Endothelial cell of umbilical vein (primary cell): ENCODE measurements around the gene BAD. TPM values are rescaled to one million over a fixed set of nuclear protein-coding genes. Genes with fewer than 3 reads are reported as not detected.
A peak's percentile ranks its signal among the peaks of the same experiment; 100 is the strongest.
"Not testable (repeated sequence)": the region's sequence is repeated elsewhere in the genome, so short reads cannot be mapped to it uniquely, and the experiment has no call there.

ENCODE experiments used
- BruUV-seq: library from RNA; stranded (reverse); fragments of 400-500 nt; replicated peaks from 2 replicates; lab custom pipeline; 2021; lab: Mats Ljungman, UMichigan
- CTCF ChIA-PET: fragments of 300-600, 350-600 bp; sonication (Branson Sonifier 250); formaldehyde crosslinking; loops from one replicate; lab custom pipeline; 2021; ENCODE audit warnings: antibody characterized with exemption, inconsistent platforms; lab: Charles Lee
- POLR2A ChIA-PET: fragments of 300-600, 350-600 bp; sonication (Branson Sonifier 250); formaldehyde crosslinking; loops from one replicate; lab custom pipeline; 2021; ENCODE audit warnings: antibody characterized with exemption, inconsistent platforms; lab: Charles Lee
- DNase-seq: peaks from one replicate; pipeline ENCODE4 v3.0.0-alpha.2; 2011; ENCODE audit warnings: low read depth, low spot score
- FAIRE-seq: peaks from 2 replicates; lab custom pipeline; 2011; peaks lifted over from hg19 to GRCh38; lab: Jason Lieb, UNC
- H2AFZ ChIP-seq: 2 replicates; pipeline ENCODE4 v1.6.0; 2012; ENCODE audit warnings: low read depth, low read length, control low read depth, inconsistent platforms
- H3K27ac ChIP-seq: 2 replicates; pipeline ENCODE4 v1.5.1; 2011; ENCODE audit warnings: low read depth, mild to moderate bottlenecking, control low read depth, low read length, moderate library complexity; ENCODE audit not compliant: insufficient read depth
- H3K27me3 ChIP-seq, 2 experiments: 2 replicates each; pipeline versions ENCODE4 v1.6.0 to v1.6.1; 2011; ENCODE audit warnings: low read length in 2 of 2, mixed read lengths in 1 of 2; ENCODE audit not compliant: control insufficient read depth in 2 of 2, insufficient read depth in 2 of 2
- H3K36me3 ChIP-seq, 2 experiments: 2 replicates in 1 of 2; 3 replicates in 1 of 2; pipeline ENCODE4 v1.5.1; 2011; ENCODE audit warnings: low read length in 2 of 2, mild to moderate bottlenecking in 1 of 2, moderate library complexity in 1 of 2; ENCODE audit not compliant: control insufficient read depth in 2 of 2, insufficient read depth in 2 of 2; ENCODE audit errors: extremely low read depth in 1 of 2
- H3K4me1 ChIP-seq: 3 replicates; pipeline ENCODE4 v1.5.1; 2011; ENCODE audit warnings: mild to moderate bottlenecking, low read length; ENCODE audit not compliant: control insufficient read depth, insufficient read depth; ENCODE audit errors: extremely low read depth
- H3K4me2 ChIP-seq: 2 replicates; pipeline ENCODE4 v1.6.1; 2011; ENCODE audit warnings: low read length, control low read depth, mixed read lengths; ENCODE audit not compliant: insufficient read depth
- H3K4me3 ChIP-seq, 3 experiments: fragments of 200-600 bp in 1 of 3; sonication (generic), shearing (Covaris generic) in 1 of 3; replicated peaks in 1 of 3; 2 replicates each; pipeline ENCODE4 v1.5.1; 2011 to 2016; ENCODE audit warnings: control low read depth in 3 of 3, low read length in 3 of 3, mild to moderate bottlenecking in 2 of 3, inconsistent platforms in 1 of 3, low read depth in 1 of 3, moderate library complexity in 1 of 3; ENCODE audit not compliant: insufficient read depth in 1 of 3
- H3K79me2 ChIP-seq: 2 replicates; pipeline ENCODE4 v1.6.0; 2012; ENCODE audit warnings: low read length, inconsistent platforms; ENCODE audit not compliant: control insufficient read depth, insufficient read depth
- H3K9ac ChIP-seq: replicated peaks from 2 replicates; pipeline ENCODE3; 2011; ENCODE audit warnings: low read length, control low read depth; ENCODE audit not compliant: insufficient read depth; ENCODE audit errors: extremely low read depth
- H3K9me1 ChIP-seq: replicated peaks from 3 replicates; pipeline ENCODE4 v1.6.0; 2011; ENCODE audit warnings: mild to moderate bottlenecking, low read length; ENCODE audit not compliant: control insufficient read depth, insufficient read depth; ENCODE audit errors: extremely low read depth
- H3K9me3 ChIP-seq: replicated peaks from 2 replicates; pipeline ENCODE4 v1.5.1; 2012; ENCODE audit warnings: low read length, inconsistent platforms; ENCODE audit not compliant: control insufficient read depth, insufficient read depth
- H4K20me1 ChIP-seq: replicated peaks from 2 replicates; pipeline ENCODE3; 2011; ENCODE audit warnings: mild to moderate bottlenecking, low read length; ENCODE audit not compliant: control insufficient read depth, insufficient read depth; ENCODE audit errors: extremely low read depth
- MYC ChIP-seq: IDR thresholded peaks from one replicate; pipeline ENCODE4 v1.6.1; 2011; ENCODE audit warnings: mild to moderate bottlenecking, low read depth, low read length
- dilution Hi-C: fragments of 300-500 bp; cut with MboI; formaldehyde crosslinking; loops from one replicate; pipeline ENCODE4 v1.15.0; 2019; ENCODE audit warnings: low sequenced_read_pairs; ENCODE audit not compliant: extremely low pct_ligation_motif_present
- intact Hi-C: fragments of 100-400 bp; cut with micrococcal nuclease; formaldehyde crosslinking; loops from one replicate; pipeline ENCODE4 v1.10.0; 2022
- polyA plus RNA-seq, 4 experiments: library from polyadenylated mRNA; depleted of rRNA in 3 of 4; stranded (reverse) in 3 of 4; unstranded in 1 of 4; fragments of >200 nt; gene quantifications; 2 replicates each; pipeline versions ENCODE4 v1.2.1 to v1.2.3, GENCODE V29; 2011 to 2012; ENCODE audit warnings: missing spikeins in 1 of 4
- total RNA-seq: library from RNA; stranded (reverse); gene quantifications from 2 replicates; pipeline ENCODE4 v1.2.3, GENCODE V29; 2021
- TF ChIP-seq, protein P1 (sequence below), 2 donors: IDR thresholded peaks; 1 replicate in 1 of 2; 2 replicates in 1 of 2; pipeline ENCODE4 v1.5.1; 2011; ENCODE audit warnings: low read length in 2 of 2, mild to moderate bottlenecking in 2 of 2, moderate library complexity in 2 of 2, control low read depth in 1 of 2, inconsistent platforms in 1 of 2, low read depth in 1 of 2; ENCODE audit not compliant: insufficient read depth in 1 of 2; ENCODE audit errors: extremely low read depth in 1 of 2
- TF ChIP-seq, protein P2 (sequence below): IDR thresholded peaks from 2 replicates; pipeline ENCODE4 v1.6.1; 2011; ENCODE audit not compliant: insufficient read depth, insufficient read length

The BAD gene
- total and polyA plus RNA-seq, 2 donors (not counting 3 experiments of a cell fraction or from before 2014, with no cell fraction given) = 65.3 to 88.0 TPM

- TF ChIP-seq MYC = no peak
- TF ChIP-seq, protein P1, sequence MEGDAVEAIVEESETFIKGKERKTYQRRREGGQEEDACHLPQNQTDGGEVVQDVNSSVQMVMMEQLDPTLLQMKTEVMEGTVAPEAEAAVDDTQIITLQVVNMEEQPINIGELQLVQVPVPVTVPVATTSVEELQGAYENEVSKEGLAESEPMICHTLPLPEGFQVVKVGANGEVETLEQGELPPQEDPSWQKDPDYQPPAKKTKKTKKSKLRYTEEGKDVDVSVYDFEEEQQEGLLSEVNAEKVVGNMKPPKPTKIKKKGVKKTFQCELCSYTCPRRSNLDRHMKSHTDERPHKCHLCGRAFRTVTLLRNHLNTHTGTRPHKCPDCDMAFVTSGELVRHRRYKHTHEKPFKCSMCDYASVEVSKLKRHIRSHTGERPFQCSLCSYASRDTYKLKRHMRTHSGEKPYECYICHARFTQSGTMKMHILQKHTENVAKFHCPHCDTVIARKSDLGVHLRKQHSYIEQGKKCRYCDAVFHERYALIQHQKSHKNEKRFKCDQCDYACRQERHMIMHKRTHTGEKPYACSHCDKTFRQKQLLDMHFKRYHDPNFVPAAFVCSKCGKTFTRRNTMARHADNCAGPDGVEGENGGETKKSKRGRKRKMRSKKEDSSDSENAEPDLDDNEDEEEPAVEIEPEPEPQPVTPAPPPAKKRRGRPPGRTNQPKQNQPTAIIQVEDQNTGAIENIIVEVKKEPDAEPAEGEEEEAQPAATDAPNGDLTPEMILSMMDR (IDR thresholded peaks at IDR 0.05; ENCODE audit: extremely low read depth in 1 of 2, insufficient read depth in 1 of 2, low read depth in 1 of 2, low read length in 2 of 2) = peak in 1 of 2 donors; percentile 20
- TF ChIP-seq, protein P2, sequence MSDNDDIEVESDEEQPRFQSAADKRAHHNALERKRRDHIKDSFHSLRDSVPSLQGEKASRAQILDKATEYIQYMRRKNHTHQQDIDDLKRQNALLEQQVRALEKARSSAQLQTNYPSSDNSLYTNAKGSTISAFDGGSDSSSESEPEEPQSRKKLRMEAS = no peak
- CTCF ChIA-PET = interaction anchor here (0.9 to 3.6 kb wide), 12 partner anchors 10 to 132 kb away, joined by 4 to 72 read pairs (median 10); partner anchors contain the start of genes BAD, CATSPERZ, CCDC88B and ESRRA
- Histone ChIP-seq H3K9me3 (no peaks in the 10 kb centered on the region), H3K9ac (peak overlapping the region; percentile 77), H4K20me1 (no peaks in the 10 kb centered on the region), H3K27me3 (no peaks in the 10 kb centered on the region), H3K4me2 (peak overlapping the region; percentile 87), H3K36me3 (peaks cover 2 to 13% of the 10 kb centered on the region in 2 experiments), H3K79me2 (peaks cover 4% of the 10 kb centered on the region), H2AFZ (peak overlapping the region; percentile 16), H3K4me3 (peak overlapping the region; percentile 48 to 76 (median 75)), H3K9me1 (no peaks in the 10 kb centered on the region), H3K27ac (peak overlapping the region; percentile 87), H3K4me1 (peaks cover 10% of the 10 kb centered on the region)
- BruUV-seq = TSS peak; percentile 98
- no peak for FAIRE-seq
- dilution Hi-C loops = no loop called here
- intact Hi-C loops = loop anchor here (1.0 kb wide), 2 partner anchors 11 to 39 kb away; partner anchors contain the start of gene ESRRA
- POLR2A ChIA-PET = interaction anchor here (1.2 to 2.1 kb wide), 3 partner anchors 12 to 26 kb away, joined by 4 to 6 read pairs (median 5); no protein-coding TSS in a partner anchor
- no peak for DNase-seq
Measured at GRCh38 chr11:64316672-64317324, 32.3 kb upstream of the BAD start.

DNA sequence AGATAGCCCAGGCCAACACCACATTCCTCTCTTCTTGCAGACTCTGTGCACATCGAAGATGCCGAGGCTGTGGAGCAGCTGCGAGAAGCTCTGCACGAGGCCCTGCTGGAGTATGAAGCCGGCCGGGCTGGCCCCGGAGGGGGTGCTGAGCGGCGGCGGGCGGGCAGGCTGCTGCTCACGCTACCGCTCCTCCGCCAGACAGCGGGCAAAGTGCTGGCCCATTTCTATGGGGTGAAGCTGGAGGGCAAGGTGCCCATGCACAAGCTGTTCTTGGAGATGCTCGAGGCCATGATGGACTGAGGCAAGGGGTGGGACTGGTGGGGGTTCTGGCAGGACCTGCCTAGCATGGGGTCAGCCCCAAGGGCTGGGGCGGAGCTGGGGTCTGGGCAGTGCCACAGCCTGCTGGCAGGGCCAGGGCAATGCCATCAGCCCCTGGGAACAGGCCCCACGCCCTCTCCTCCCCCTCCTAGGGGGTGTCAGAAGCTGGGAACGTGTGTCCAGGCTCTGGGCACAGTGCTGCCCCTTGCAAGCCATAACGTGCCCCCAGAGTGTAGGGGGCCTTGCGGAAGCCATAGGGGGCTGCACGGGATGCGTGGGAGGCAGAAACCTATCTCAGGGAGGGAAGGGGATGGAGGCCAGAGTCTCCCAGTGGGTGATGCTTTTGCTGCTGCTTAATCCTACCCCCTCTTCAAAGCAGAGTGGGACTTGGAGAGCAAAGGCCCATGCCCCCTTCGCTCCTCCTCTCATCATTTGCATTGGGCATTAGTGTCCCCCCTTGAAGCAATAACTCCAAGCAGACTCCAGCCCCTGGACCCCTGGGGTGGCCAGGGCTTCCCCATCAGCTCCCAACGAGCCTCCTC lies 31.4 kb upstream of the BAD start:
- H4K20me1 ChIP-seq, H3K79me2 ChIP-seq, H3K9me1 ChIP-seq, H3K4me3 ChIP-seq, POLR2A ChIA-PET, H3K36me3 ChIP-seq, dilution Hi-C loops, H3K9ac ChIP-seq, FAIRE-seq, H3K4me2 ChIP-seq, DNase-seq, intact Hi-C loops, H3K4me1 ChIP-seq, H3K27ac ChIP-seq, BruUV-seq, H3K27me3 ChIP-seq, H3K9me3 ChIP-seq, H2AFZ ChIP-seq: not testable (repeated sequence)
- CTCF ChIA-PET = interaction anchor here (1.8 to 3.6 kb wide), 3 partner anchors 17 to 45 kb away, joined by 5 to 72 read pairs (median 71); no protein-coding TSS in a partner anchor
